A204.1 (cell line): Measurements from ENCODE around the gene SMIM22.

Experiments
- FAIRE-seq: peaks from 2 replicates; lab custom pipeline; 2012; peaks lifted over from hg19 to GRCh38; lab: Jason Lieb, UNC

The SMIM22 gene

DNA sequence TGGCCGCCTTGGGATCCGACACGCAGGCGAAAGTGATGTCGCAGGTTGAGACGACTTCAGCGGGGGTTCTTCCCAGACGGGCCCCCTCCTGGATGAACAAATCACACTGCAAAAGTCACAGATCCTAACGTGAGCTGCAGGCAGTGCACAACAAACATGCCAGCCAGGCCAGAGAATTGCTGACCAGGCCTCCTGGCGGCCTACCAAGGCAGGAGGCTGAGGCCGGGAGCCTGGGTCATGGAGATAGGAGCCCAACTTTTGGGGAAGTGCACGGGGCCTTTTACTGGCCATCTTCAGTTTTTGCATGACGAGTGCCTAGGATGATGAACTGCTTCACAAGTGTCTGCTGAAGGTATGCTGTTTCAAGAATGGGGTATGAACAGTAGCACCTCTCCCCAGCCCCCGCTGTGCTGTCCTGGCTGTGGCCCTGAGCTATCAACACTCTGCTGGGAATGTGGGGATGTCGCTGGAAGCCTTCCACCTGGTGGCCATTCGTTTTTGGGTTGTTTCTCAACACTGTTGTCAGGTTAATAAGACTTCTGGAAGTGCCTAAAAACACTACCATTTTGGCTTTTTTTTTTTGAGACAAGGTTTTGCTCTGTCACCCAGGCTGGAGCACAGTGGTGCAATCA, 19.5 kb downstream of the SMIM22 start:
- FAIRE-seq, result no peak

DNA sequence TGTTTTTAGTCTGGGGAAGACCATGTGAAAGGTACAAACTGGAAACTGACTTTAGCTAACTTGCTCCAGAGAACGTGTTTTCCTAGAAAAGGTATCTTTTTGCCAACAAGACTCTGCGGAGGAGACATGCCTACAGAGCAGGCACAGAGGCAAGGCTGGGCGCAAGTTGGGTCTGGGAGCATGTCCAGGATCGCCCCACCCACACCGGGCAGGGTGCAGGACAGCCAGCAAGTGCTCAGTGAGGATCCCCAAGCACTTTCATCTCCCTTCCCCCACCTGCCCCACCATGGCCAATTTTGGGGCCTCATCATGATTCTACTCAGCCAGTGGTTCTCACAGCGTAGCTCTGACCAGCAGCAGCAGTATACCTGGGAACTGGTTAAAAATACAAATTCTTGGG, 25.5 kb downstream of the SMIM22 start:
- no peak for FAIRE-seq

DNA sequence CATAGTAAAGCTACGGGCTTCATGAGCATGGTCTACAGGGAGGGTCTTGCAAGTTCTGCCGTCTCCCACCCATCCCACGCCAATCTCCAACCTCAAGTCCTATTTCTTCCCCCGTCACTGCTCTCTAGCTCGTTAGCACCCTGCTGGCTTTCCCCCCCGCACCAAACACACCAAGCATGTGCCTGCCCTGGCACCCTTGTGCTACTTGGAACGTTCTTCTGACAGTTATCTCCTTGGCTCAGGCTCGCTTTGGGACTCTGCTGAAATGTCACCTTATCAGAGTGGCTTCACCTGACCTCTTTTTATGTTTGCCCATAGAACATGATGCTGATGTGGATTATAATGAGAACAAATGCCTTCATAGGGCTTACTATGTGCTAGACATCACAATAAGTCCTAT, 30.0 kb downstream of the SMIM22 start:
- FAIRE-seq, result no peak

DNA sequence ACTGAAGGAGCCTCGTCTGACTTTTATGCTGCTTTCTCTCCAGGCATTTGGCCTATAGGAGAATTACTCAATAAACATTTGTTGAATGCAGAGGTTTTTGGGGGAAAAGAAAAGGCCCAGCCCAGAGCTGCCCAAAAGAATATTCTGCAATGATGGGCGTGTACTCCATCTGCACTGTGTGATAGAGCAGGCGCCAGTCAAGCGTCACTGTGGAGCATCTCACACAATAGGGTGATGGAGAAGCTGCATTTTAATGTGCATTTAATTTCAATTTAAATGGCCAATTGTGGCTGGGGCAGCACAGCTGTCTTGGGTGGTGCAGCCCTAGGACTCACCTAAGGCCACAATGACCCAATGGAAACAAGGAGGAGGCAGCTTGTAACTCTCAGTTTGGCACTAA, 31.4 kb downstream of the SMIM22 start:
- no peak for FAIRE-seq

DNA sequence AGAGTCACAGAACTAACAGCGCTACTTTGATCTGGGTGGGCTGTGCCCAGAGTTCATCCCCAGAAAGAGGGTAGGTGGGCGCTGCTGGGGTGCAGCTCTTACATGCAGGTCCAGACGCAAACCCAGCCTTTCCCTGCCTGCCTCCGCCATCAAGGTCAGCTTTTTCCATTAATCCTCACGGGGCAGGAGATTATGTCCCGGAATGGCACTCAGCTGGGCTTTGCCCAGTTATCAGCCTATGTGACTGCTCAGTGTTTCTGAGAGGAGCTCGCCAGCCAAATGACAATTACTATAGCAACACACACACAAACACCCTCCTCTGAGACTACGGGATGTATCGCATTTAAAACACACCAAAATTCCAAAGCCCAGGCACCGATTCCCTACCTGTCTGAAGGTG, 31.8 kb downstream of the SMIM22 start:
- no peak for FAIRE-seq

DNA sequence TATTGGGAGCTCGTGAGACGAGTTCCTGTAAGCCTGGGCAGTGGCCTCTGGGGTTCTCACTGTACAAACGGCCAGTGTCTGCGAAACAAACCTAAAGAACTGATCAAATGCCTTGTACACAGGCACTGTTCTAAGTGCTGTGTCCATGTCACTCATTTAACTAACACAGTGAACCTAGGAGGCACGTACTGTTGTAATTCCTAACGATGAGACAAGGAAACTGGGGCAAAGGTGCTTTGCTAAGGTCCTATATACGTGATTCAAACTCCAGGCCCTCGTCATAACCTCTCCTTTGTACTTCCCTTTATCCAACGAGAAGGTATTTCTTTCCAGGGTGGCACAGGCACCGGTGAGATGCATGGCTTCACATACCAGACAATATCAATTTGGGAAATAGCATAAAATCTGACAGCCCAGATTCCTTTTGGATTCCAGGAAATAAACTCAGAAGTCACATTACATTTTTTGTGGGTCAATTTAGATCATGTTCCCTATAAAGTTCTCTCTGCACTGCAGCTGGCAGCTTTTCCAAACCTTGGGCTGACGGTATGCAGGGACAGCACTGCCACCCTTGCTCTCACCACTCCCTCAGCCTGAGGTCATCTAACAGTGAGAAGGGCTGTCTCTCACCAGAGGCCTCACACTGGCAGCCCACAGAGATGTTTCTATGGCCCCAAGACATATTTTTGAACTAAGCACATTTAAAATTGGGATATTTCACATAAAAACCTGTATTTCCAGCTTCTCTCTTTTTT, 33.6 kb downstream of the SMIM22 start:
- no peak for FAIRE-seq

DNA sequence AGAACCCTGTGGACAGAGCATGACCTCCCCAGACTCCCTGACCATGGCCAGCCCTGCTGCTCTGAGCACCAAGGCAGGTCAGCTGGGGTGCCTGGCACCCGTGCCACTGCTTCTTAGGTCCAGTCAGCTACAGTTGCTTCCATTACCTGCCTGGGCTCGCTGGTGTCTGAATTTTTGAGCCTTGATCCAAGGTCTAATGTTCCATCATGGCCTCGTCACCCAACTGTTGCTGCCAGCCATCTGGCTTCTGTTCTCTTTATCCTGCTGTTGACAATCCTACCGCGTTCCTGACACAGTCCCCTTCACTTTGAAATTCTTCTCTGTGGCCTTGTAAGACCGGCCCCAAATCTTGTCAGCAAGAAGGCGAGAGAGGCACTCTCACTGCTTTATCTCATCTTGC, 35.2 kb downstream of the SMIM22 start:
- FAIRE-seq, result no peak

DNA sequence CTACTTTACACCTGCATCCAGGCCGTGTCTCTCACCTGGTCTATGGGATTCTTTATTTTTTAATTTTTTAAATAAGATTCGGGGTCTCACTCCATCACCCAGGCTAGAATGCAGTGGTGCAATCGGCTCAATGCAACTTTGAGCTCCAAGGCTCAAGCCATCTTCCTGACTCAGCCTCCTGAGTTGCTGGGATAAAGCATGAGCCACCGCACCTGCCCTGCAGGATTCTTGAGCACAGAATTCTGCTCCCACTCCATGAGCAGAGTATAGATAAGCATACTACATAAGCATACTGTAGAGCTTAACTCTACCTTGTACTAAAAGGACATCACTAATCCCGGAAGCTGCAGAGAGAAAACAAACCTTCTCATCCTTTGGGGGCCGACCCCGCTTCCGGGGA, 36.4 kb downstream of the SMIM22 start:
- FAIRE-seq, result no peak

DNA sequence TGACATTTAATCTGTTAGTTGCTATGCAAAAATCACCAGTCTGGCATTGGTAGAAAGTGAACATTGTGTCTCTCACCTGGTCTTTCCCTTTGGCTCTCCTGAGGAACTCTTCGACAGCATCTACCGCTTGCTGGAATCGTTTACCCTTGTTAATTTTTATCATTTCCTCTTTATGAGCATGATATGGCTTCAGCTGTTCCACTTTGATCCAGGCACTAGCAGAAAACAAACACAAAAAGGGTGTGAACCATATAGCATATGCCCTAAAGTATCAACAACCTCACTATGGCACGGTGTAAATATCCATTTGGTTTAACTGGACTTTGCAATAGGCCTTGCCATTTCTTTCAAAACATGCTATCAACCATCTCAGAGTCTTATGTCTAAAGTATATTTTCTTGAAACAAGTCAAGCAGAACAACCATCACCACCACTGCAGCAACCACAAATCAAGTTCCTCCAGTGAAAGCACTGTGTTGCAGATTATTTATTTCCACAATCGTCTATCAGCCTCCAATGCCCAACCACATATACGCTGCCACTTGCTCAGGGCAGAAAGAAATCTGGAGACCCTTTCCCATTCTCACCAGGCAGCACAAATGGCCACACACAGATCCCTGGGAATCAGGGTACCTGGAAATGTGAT, 37.7 kb downstream of the SMIM22 start:
- FAIRE-seq, result no peak

DNA sequence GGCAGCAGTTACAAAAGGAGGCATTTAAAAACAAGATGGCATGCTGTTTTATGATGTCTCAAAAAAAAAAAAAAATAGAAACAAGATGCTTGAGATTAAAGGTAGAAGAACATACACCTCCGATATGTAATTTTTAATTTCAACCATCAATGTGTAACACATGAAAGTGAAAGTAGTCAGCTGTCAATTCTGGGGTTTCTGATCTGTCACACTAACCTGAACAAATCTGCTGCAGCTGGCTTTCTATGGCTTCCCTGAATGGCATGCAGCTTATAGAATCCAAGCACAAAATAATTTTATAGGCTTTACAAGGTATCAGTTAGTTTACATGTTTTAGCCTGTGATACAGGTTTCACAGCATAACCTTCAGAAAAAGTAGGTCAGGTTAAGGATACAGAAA, 38.4 kb downstream of the SMIM22 start:
- FAIRE-seq, result no peak

DNA sequence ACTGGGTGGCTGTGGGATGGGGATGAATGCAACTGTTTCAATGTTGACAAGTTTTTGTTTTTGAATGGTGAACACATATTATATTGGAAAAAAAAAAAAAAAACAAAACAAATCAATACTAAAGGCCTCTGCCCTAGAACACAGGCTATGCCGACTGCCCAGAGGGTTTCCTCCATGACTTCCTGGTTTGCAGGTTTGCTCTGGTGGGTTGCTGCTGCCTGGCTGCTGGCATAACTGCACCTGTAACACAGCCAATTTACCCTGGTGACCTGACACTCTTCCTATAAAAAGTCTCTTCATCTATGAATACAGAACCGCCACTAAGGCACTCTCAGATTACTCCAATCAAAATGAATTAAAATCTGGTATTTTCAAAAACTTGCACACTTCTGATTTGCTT, 41.6 kb downstream of the SMIM22 start:
- no peak for FAIRE-seq

DNA sequence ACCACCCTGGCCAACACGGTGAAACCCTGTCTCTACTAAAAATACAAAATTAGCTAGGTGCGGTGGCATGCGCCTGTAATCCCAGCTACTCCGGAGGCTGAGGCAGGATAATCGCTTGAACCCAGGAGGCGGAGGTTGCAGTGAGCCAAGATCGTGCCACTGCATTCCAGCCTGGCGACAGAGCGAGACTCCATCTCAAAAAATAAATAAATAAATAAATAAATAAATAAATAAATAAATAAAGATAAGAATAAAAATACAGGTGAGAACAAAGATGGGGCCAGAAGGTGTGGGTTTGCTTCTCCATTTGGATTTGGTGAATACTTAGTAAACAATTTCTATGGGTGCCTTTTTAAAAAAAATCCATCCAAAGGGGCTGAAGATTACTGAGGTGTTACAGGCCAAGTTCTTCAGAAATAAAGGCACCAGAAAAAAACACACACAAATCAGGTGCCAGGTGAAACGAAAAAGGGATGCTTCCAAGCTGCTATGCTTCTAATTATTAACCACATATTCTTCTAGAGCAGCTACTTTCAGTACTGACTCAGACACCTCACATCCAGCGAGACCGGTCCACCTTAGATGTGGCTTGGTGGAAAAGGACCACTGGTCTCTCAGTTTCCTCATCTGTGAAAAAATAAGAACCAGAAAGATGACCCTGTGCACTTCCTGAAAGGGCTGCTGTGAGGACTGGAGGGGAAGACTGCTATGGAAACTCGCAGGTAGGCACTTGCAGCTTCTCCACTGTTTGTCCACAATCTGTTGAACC, 42.7 kb downstream of the SMIM22 start:
- no peak for FAIRE-seq

DNA sequence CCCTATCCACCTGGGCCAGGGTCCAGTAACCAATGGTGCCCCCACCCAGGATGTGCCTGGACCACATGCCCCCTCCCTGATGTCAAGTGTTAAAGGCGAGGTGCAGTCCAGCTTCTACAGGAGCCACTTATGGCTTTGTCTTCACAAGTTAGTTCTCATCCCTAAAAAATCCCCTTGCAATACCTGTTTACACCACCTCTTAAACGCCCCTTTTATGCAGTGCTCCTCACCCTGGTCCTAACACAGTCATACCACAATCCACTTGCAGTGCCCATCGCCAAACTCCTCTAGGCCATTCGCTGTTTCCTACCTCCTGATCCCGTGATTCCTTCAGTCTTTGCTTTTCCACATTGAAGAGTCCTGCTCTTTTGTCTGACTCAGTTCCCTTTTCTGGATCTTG, 44.8 kb downstream of the SMIM22 start:
- no peak for FAIRE-seq

DNA sequence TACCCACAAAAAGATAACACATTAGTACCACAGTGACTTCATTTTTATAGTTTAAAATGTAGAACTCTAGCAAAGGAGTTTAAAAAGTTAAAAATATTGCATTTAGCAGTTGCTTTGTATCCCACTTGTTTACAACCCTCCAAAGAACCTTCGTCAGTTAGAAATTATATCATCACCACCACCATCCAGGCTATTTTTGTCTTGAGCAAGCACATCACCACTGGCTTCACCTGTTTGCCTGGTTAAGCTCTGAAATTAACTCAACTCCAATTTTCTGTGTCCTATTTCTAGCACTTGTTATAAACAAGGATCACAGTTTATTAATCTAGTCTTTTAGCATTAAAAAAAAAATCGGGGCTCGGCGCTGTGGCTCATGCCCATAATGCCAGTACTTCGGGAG, 45.8 kb downstream of the SMIM22 start:
- FAIRE-seq, result no peak
